Effector memory CD4-positive, alpha-beta T cell (primary cell): ENCODE results near the gene DGKG.

ENCODE experiments used
- DNase-seq, 3 donors: peaks; one replicate each; pipeline ENCODE4 v3.0.0-alpha.2; 2020
- H3K27ac ChIP-seq: 2 replicates; pipeline ENCODE4 v1.7.0; 2013; ENCODE audit warnings: mild to moderate bottlenecking, low read length, moderate library complexity; ENCODE audit not compliant: insufficient read depth, poor library complexity, severe bottlenecking
- H3K27me3 ChIP-seq: replicated peaks from 2 replicates; pipeline ENCODE4 v1.7.0; 2013; ENCODE audit warnings: mild to moderate bottlenecking, low read length; ENCODE audit not compliant: insufficient read depth, control insufficient read depth, poor library complexity, severe bottlenecking
- H3K36me3 ChIP-seq: 2 replicates; pipeline ENCODE4 v1.7.0; 2013; ENCODE audit warnings: mild to moderate bottlenecking, low read length, moderate library complexity; ENCODE audit not compliant: control insufficient read depth, insufficient read depth
- H3K4me1 ChIP-seq: 2 replicates; pipeline ENCODE4 v1.7.0; 2013; ENCODE audit warnings: low read length, mild to moderate bottlenecking; ENCODE audit not compliant: control insufficient read depth, insufficient read depth, poor library complexity, severe bottlenecking
- H3K4me3 ChIP-seq: 2 replicates; pipeline ENCODE4 v1.7.0; 2013; ENCODE audit warnings: low read length, low read depth, mild to moderate bottlenecking; ENCODE audit not compliant: insufficient read depth, poor library complexity, severe bottlenecking
- H3K9me3 ChIP-seq: 2 replicates; pipeline ENCODE4 v1.7.0; 2013; ENCODE audit warnings: mild to moderate bottlenecking, low read length, moderate library complexity; ENCODE audit not compliant: control insufficient read depth

Gene DGKG

DNA sequence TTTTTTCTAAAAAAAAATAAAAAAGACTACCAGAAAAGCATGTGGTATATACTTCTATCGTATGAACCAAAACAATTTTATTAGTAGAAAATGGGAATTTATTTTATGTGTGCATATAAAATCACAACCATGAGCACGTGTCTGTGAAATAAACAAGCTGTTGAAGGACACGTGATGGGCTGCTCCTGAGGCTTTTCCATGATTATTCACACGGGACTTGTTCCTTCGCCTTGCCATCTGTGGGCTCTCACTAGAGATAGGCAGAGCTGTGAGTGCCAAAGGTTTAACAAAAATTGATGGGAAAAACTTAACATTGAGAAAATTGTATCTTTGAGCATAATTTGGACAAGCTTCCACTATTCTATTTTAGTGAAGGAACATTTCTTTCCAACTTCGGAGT lies 240.8 kb downstream of the DGKG start:
- H3K27me3 ChIP-seq = peaks cover 8% of the 10 kb centered on the region
- no peaks in the 10 kb centered on the region for H3K9me3 ChIP-seq
- H3K4me1 ChIP-seq = no peaks in the 10 kb centered on the region
- no peak overlapping the region for H3K27ac ChIP-seq
- H3K36me3 ChIP-seq = no peaks in the 10 kb centered on the region
- DNase-seq = no peak
- no peak overlapping the region for H3K4me3 ChIP-seq

- H3K27ac ChIP-seq = no peak overlapping the region
- H3K9me3 ChIP-seq = no peaks in the 10 kb centered on the region
- no peak overlapping the region for H3K4me3 ChIP-seq
- DNase-seq = no peak
- no peaks in the 10 kb centered on the region for H3K4me1 ChIP-seq
- H3K36me3 ChIP-seq = no peaks in the 10 kb centered on the region
- peaks cover 8% of the 10 kb centered on the region for H3K27me3 ChIP-seq
Observed at GRCh38 chr3:186119499-186119898, 242.5 kb downstream of the DGKG start.

- Histone ChIP-seq H3K4me1 (no peaks in the 10 kb centered on the region), H3K27ac (no peak overlapping the region), H3K27me3 (peaks cover 8% of the 10 kb centered on the region), H3K4me3 (no peak overlapping the region), H3K9me3 (no peaks in the 10 kb centered on the region), H3K36me3 (no peaks in the 10 kb centered on the region)
- no peak for DNase-seq
Observed at GRCh38 chr3:186118692-186119091, 243.3 kb downstream of the DGKG start.

- no peaks in the 10 kb centered on the region for H3K4me1 ChIP-seq
- peaks cover 8% of the 10 kb centered on the region for H3K27me3 ChIP-seq
- H3K36me3 ChIP-seq = no peaks in the 10 kb centered on the region
- no peaks in the 10 kb centered on the region for H3K9me3 ChIP-seq
- no peak overlapping the region for H3K4me3 ChIP-seq
- H3K27ac ChIP-seq = no peak overlapping the region
- no peak for DNase-seq
Observed at GRCh38 chr3:186117521-186118134, 244.4 kb downstream of the DGKG start.

GRCh38 chr3:186115239-186115996 lies 246.6 kb downstream of the DGKG start:
- no peaks in the 10 kb centered on the region for H3K9me3 ChIP-seq
- H3K36me3 ChIP-seq = no peaks in the 10 kb centered on the region
- no peak for DNase-seq
- no peak overlapping the region for H3K27ac ChIP-seq
- no peaks in the 10 kb centered on the region for H3K4me1 ChIP-seq
- H3K27me3 ChIP-seq = peaks cover 15% of the 10 kb centered on the region
- H3K4me3 ChIP-seq = no peak overlapping the region

GRCh38 chr3:186110975-186111974 lies 250.8 kb downstream of the DGKG start:
- no peaks in the 10 kb centered on the region for H3K9me3 ChIP-seq
- no peak overlapping the region for H3K4me3 ChIP-seq
- peaks cover 49% of the 10 kb centered on the region for H3K27me3 ChIP-seq
- no peak overlapping the region for H3K27ac ChIP-seq
- DNase-seq = no peak
- peaks cover 34% of the 10 kb centered on the region for H3K4me1 ChIP-seq
- no peaks in the 10 kb centered on the region for H3K36me3 ChIP-seq

- no peaks in the 10 kb centered on the region for H3K9me3 ChIP-seq
- peaks cover 56% of the 10 kb centered on the region for H3K27me3 ChIP-seq
- no peak overlapping the region for H3K27ac ChIP-seq
- no peak for DNase-seq
- H3K4me1 ChIP-seq = peaks cover 34% of the 10 kb centered on the region
- H3K36me3 ChIP-seq = no peaks in the 10 kb centered on the region
- peak overlapping the region; percentile 66 for H3K4me3 ChIP-seq
Observed at GRCh38 chr3:186109897-186110803, 251.9 kb downstream of the DGKG start.

GRCh38 chr3:186108941-186109865 lies 252.8 kb downstream of the DGKG start, which contains the start of gene ETV5:
TSS of gene ETV5 (minus strand) at chr3:186109089. CDS start at chr3:186105868, 3,221 bp downstream.
- H3K4me3 ChIP-seq = peak within 1 kb of the TSS; percentile 66
- H3K27ac ChIP-seq = no peak within 1 kb of the TSS
- DNase-seq = peak; percentile 83 to 89 (median 85)
- peaks cover 57% of the 10 kb centered on the region for H3K27me3 ChIP-seq
- H3K9me3 ChIP-seq = no peaks in the 10 kb centered on the region
- no peaks in the 10 kb centered on the region for H3K36me3 ChIP-seq
- H3K4me1 ChIP-seq = peaks cover 34% of the 10 kb centered on the region
